Caki2 (cell line): ENCODE results near the gene TMC2. TPM values are rescaled to one million over a fixed set of nuclear protein-coding genes. Genes with fewer than 3 reads are reported as not detected.
A peak's percentile ranks its signal among the peaks of the same experiment; 100 is the strongest.
"Not testable (repeated sequence)": the region's sequence is repeated elsewhere in the genome, so short reads cannot be mapped to it uniquely, and the experiment has no call there.

Experiments
- DNase-seq: peaks from one replicate; pipeline ENCODE4 v3.0.0-alpha.2; 2015; ENCODE audit warnings: low read depth
- in situ Hi-C: cut with HindIII; loops from 2 replicates; pipeline ENCODE4 v1.10.0; 2016; ENCODE audit warnings: low sequenced_read_pairs, low pct_unique_long_range_greater_than_20kb, mixed read lengths
- total RNA-seq: library from RNA; depleted of rRNA; stranded (reverse); fragments of >200 nt; shearing (Covaris generic); gene quantifications from 2 replicates; pipeline ENCODE4 v1.2.3, GENCODE V29; 2014; ENCODE audit warnings: low replicate concordance; rRNA removed

Gene TMC2
- total RNA-seq, 1 experiment from 2014 or later = not detected

DNA sequence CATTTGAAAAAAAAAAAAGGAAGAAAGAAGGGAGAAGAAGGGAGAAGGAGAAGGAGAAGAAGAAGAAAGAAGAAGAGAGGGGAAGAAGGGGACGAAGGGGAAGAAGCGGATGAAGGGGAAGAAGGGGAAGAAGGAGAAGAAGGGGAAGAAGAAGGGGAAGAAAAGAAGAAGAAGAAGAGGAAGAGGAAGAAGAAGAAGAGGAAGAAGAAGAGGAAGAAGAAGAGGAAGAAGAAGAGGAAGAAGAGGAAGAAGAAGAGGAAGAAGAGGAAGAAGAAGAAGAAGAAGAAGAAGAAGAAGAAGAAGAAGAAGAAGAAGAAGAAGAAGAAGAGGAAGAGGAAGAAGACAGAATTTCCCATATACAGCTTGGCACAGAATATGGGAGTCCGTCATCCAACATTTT is 145.7 kb downstream of the TMC2 start:
- DNase-seq, in situ Hi-C loops: not testable (repeated sequence)

DNA sequence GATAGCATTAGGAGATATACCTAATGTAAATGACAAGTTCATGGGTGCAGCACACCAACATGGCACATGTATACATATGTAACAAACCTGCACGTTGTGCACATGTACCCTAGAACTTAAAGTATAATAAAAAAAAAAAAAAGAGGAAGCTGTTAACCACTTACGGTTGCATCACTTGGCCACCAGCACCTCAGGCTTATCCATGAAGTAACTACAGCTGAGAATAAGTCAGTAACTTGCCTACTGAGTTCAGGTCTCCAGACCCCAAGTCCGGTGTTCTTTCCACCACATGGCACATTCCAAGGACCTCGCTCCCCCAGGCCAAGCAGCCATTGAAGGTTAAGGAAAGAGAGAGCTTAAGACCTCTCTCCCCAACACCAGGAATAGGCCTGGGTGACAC is 148.4 kb downstream of the TMC2 start:
- DNase-seq, in situ Hi-C loops: not testable (repeated sequence)

DNA sequence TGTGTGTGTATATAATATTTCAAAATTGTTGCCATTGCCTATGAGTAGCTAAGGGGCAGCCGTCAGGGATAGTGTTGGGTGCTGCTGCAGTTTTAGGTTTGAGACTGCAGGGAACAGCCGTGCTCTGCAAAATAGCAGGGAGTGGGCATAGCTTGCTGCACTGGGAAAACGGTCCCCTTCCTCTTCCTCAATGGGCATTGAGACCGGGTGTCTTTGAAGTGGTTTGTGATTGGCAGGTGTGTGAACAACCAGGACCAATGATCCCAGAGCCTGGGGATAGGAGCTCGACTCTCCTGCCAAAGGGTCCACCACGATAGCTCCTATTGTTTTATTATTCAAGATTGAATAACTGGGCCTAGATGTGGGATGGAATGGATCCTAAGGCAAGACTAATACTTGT is 151.1 kb downstream of the TMC2 start:
- DNase-seq = no peak
- in situ Hi-C loops = no loop called here

DNA sequence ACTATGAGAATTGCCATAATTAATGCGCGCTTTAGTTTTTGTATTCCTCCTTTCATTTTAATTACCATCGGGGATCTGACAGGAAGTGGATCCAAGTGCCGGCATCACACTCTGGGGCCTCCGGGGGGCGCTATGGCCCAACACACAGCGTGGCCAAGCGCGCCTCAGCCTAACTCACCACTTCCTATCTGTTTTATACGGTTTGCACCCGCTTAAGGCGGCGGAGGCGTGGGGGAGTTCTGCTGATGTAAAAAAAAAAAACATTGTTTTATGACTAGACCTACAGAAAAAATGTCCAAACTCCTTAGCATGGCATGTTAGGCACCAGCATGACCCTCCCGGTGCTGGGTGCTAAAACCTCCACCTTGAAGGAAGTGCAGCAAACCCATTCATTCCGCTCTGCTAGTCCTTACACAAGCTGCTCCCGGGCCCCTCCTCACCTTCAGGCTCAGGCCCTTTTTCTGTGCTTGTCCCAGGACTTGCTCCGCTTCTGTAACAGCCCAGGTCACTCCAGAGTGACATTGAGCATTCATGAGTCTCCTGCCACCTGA is 151.7 kb downstream of the TMC2 start:
- peak; percentile 10 for DNase-seq
- in situ Hi-C loops = no loop called here

DNA sequence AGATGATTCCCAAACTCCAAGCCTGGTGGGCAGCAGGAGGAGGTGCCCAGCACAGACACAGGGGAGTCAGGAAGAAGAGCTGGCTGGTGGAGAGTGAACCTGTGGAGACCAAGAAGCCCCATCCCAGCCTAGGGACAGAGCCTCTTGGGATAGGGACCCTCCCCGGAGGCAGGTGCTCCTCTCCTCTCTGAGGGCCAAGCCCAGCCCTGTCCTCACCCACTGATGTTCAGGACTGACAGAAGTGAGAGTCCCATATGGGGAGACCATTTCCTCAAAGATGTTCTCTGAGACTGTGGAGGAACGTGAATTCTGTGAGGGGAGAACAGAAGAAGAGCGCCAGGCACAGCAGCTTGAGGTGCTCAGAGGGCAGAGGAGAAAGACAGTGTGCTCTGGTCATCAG is 153.8 kb downstream of the TMC2 start:
- DNase-seq = no peak
- in situ Hi-C loops = no loop called here

DNA sequence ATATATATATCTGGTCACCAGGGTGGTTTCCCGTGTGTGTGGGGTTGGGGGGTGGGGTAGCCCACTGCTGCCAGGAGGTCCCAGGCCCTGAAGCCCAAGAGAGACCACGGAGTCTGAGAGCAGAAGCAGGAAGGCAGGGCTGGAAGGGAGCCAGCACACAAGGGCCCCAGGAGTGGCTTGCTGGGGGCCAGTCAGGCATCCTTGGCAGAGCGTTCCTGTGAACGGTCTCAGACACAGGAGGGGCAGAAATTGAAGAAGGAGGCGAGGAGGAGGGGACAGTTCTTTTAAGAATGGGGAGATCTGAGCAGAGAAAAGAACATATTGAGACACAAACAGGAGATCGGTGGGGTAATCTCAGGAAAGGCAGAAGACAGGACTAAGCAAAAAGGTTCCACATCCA is 154.3 kb downstream of the TMC2 start:
- DNase-seq = no peak
- in situ Hi-C loops = no loop called here

DNA sequence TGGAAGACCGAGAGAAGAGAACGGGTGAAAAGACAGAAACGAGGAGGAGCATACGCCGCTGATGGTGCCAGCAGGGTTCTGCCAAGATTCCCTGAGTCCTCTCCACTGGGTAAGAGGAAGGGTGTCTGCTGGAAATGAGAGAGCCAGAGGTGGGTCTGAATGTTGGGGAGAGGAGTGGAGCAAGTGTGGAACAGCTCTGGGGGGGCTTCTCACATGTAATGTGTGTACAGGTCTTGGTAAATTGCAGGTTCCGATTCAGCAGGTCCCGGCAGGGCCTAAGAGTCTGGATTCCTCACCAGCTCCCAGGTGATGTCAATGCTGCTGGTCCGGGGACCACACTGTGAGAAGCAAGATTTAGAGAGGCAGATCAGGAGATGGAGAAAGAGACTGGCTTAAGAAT is 154.8 kb downstream of the TMC2 start:
- no peak for DNase-seq
- in situ Hi-C loops = no loop called here

Other genes with a start within 250 kb of the TMC2 start
- 0.24 TPM in 1 of 2 replicates, not detected in the other for gene TGM3, start 240.6 kb upstream of the TMC2 start, total RNA-seq
- not detected in 2 replicates for gene TGM6, start 155.7 kb upstream of the TMC2 start, total RNA-seq
- 1,102 and 1,193 TPM in 2 replicates for gene SNRPB, start 65.8 kb upstream of the TMC2 start, total RNA-seq
- gene ZNF343, start 27.7 kb upstream of the TMC2 start, total RNA-seq = 4.7 and 22.7 TPM in 2 replicates
- 214 and 336 TPM in 2 replicates for gene NOP56, start 116.1 kb downstream of the TMC2 start, total RNA-seq
- gene IDH3B, start 127.6 kb downstream of the TMC2 start, total RNA-seq = 190 and 266 TPM in 2 replicates
- 9.6 and 12.7 TPM in 2 replicates for gene EBF4, start 156.2 kb downstream of the TMC2 start, total RNA-seq